Prostate gland (tissue), 2 donors: ENCODE measurements around the gene NOTCH1.

Experiments used
- CTCF ChIP-seq, 4 experiments: fragments of 200-600 bp in 2 of 4; fragments of 450-650 bp in 2 of 4; sonication (generic) in 2 of 4; IDR thresholded peaks; 1 replicate in 3 of 4; 2 replicates in 1 of 4; pipeline ENCODE4 v1.5.1; 2016 to 2019; ENCODE audit warnings: antibody characterized with exemption in 4 of 4, mild to moderate bottlenecking in 2 of 4, moderate library complexity in 2 of 4
- POLR2A ChIP-seq: fragments of 450-650 bp; IDR thresholded peaks from one replicate; pipeline ENCODE4 v1.6.1; 2016; ENCODE audit warnings: antibody characterized with exemption, mild to moderate bottlenecking
- POLR2AphosphoS5 ChIP-seq: sonication (generic); formaldehyde crosslinking; IDR thresholded peaks from one replicate; pipeline ENCODE4 v1.6.1; 2017; ENCODE audit warnings: antibody characterized with exemption

GRCh38 chr9:136481558-136481957 is 64.3 kb downstream of the NOTCH1 start:
- no peak for TF ChIP-seq CTCF (IDR thresholded peaks at IDR 0.05)
- TF ChIP-seq POLR2AphosphoS5 = no peak
- no peak for TF ChIP-seq POLR2A
